ENCODE results near the gene CRISPLD2.
"Not testable (repeated sequence)": the region's sequence is repeated elsewhere in the genome, so short reads cannot be mapped to it uniquely, and the experiment has no call there.

Gene CRISPLD2

DNA sequence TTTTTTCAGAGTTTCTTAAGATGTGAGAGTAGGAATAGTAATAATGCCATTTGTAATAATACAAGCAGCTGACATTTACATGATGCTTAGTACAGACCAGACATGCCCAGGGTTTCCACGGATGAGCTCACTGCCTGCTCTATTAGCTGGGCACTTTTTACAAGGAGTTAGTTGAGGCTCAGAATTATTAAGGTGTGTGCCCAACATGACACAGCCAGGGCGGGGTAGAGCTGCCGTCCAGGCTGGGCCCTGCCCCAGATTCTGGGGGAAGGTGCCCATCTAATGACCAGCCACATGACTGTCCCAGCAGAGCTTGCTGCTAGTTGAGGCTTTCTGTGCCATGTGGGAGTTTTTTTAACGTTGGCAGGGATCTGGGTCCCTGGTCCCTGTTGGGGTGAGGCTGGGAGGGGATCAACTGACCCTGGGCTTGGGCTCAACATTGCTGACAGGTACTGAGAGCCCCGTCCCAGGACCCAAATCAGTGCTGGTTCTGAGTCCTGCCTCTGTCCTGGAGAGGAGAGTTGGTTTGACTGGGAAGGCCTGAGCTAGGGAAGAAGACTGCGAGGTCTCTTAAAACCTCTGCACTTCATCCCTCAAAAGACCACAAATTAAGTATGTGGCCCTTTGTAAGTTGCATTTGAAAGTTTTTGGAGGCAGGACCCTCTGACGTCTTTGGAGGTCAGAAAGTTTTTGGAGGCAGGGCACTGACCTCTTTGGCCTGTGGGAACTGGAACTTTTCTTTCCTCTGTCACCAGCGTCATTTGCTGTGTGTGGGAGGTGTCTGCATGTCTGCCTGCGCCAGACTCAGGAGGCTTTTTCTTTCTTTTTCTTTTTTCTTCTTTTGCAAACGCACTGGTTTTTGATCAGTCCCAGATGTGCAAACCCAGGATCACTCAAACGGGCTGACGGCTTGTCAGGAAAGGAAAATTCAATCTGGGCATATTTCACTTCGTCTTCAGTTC, 2.2 kb downstream of the CRISPLD2 start:
- TF ChIP-seq POLR2A (IDR thresholded peaks at IDR 0.05; ENCODE audit: low read length) (no peak), GATA1 (IDR thresholded peaks at IDR 0.05; ENCODE audit: low read depth, low read length) (no peak)
- DNase-seq = no peak

DNA sequence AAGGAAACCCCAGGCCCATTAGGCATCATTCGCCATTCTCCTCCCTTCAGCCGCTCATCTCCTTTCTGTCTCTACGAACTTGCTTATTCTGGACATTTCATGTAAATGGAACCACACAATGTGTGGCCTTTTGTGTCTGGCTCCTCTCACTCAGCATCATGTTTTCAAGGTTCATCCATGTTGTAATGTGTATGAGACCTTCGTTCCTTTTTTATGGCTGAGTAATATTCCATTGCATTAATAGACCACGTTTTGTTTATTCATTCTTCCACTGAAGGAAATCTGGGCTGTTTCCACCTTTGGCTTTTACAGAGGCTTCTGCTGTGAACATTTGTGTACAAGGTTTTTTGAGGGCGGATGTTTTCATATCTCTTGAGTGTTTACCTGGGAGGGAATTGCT, 3.2 kb downstream of the CRISPLD2 start:
- no peak for DNase-seq
- TF ChIP-seq POLR2A (IDR thresholded peaks at IDR 0.05; ENCODE audit: low read length) = no peak
- TF ChIP-seq GATA1 (IDR thresholded peaks at IDR 0.05; ENCODE audit: low read depth, low read length) = no peak

DNA sequence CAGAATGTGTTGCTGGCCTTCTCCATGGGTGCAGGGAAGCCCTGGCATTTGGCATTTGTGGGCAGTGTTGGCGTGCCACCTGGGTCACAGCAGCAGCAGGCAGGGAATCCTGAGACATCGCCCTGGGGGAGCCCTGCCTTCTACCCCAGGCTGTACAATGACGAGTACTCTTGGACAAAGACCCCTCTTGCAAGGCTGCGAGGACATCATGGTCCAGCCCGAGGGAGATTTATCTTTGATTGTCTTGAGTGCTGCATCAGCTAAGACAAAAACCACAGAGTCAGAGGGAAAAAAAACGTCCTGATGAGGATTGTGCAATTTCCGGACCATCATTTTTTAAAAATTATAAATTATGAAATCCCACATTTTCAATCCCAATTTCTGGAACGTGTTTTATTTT, 3.7 kb downstream of the CRISPLD2 start:
- DNase-seq = no peak
- TF ChIP-seq POLR2A (IDR thresholded peaks at IDR 0.05; ENCODE audit: low read length) = no peak
- TF ChIP-seq GATA1 (IDR thresholded peaks at IDR 0.05; ENCODE audit: low read depth, low read length) = no peak

DNA sequence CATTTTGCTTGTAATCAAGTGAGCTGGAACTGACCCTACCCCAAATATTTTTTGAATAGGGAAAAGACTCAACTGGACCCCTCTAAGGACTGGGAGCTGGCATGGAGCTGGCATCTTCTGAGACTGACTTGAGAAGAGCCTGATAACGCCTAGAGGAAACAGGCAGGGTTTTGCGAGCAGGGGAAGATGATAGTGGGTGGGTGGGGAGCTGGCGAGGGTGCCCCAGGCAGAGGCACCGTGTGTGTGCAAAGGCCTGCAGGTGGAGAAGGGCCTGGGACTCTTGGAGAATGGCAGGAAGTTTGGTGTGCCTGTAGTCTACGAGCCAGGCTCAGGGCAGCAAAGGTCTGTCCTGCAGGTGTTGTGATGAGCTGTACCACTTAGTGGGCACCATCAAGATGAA, 4.1 kb downstream of the CRISPLD2 start:
- no peak for DNase-seq
- TF ChIP-seq POLR2A (IDR thresholded peaks at IDR 0.05; ENCODE audit: low read length) = no peak
- TF ChIP-seq GATA1 (IDR thresholded peaks at IDR 0.05; ENCODE audit: low read depth, low read length) = no peak

DNA sequence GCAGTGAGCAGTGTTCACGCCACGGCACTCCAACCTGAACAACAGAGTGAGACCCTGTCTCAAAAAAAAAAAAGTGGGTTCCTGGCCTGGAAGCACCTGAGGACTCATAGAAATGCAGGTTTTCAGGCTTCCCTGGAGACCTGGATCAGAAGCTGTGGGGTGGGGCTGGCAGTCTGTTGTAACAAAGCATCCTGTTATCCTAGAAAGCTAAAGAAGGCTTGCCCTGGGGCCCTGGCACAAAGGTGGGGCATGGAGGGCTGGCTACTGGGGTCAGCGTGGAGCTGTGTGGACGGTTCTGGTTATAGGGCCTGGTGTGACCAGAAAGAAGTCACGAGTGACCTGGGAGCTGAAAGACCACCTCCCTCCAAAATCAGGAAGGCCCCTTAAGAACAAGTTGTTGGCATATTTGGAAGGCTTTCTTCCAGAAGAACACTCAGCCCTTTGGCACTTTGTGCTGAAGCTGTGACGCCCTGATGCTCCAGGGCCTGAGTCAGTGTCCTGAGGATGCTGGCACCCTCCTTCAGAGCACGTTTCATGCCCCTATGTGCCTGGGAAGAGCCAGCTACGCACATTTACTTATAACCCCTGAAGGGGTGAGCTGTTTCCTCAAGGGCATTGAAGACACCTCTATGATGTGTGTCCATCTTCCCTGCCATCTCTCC, 6.2 kb downstream of the CRISPLD2 start:
- no peak for DNase-seq
- TF ChIP-seq POLR2A (IDR thresholded peaks at IDR 0.05; ENCODE audit: low read length) (no peak), GATA1 (IDR thresholded peaks at IDR 0.05; ENCODE audit: low read depth, low read length) (no peak)

DNA sequence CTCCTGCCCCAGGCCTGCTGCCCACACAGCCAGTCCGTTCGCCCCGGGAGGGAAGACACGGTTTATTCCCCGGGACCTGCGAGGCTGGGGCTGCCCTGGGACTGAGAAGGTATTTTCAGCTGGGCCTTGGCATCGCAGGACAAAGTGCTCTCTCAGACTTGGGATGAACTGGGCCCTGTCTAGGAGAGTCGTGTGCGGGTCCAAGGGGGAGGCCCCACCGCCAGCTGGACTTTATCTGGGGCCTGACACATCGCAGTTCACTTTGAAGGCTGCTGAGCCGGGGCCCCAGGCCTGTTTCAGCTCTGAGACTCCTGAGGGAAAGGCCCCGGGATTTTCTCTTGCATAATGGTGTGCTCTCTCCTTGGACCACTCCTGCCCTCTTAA, 6.8 kb downstream of the CRISPLD2 start:
- TF ChIP-seq POLR2A (IDR thresholded peaks at IDR 0.05; ENCODE audit: low read length) (no peak), GATA1 (IDR thresholded peaks at IDR 0.05; ENCODE audit: low read depth, low read length) (no peak)
- no peak for DNase-seq

DNA sequence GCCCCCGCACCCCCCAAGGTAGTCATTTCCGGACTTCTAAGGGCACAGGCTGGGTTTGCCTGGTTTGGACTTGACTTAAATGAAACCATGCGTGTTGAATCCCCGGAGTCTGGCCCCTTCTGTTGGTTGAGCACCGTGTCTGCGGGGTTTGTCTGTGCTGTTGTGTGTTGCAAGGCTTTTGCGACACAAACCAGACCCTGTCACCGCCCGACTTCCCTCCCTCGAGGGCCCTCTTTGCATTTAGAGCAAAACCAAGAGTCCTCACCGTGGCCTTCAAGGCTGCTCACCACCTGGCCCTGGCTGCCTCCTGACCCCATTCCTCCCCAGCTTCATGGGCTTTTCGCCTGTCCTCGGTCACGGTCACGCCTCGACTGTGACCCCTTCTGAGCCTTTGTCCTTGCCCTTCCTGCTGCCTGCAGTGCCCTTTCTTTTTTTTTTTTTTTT, 7.4 kb downstream of the CRISPLD2 start:
- no peak for DNase-seq
- TF ChIP-seq GATA1 (IDR thresholded peaks at IDR 0.05; ENCODE audit: low read depth, low read length) (no peak), POLR2A (IDR thresholded peaks at IDR 0.05; ENCODE audit: low read length) (no peak)

DNA sequence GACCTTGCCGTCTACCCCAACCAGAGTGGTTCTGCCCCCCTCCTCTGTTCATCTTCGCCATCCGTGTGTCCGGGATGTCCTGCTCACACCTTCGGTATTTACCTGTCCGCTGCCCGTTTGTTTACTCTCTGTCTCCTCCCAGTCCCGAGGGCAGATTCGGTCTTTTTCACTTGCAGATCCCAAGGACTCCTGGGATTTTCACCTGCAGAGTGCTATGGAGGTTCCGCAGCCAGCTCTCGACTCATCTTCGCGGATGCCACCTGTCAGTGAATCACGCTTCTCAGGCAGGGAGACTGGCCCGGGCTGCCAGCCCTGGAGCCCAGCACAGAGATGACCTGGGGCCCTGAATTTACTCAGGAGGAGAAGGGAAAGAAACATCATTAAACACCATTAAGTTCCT, 8.1 kb downstream of the CRISPLD2 start:
- DNase-seq = no peak
- TF ChIP-seq POLR2A (IDR thresholded peaks at IDR 0.05; ENCODE audit: low read length) = no peak
- no peak for TF ChIP-seq GATA1 (IDR thresholded peaks at IDR 0.05; ENCODE audit: low read depth, low read length)

DNA sequence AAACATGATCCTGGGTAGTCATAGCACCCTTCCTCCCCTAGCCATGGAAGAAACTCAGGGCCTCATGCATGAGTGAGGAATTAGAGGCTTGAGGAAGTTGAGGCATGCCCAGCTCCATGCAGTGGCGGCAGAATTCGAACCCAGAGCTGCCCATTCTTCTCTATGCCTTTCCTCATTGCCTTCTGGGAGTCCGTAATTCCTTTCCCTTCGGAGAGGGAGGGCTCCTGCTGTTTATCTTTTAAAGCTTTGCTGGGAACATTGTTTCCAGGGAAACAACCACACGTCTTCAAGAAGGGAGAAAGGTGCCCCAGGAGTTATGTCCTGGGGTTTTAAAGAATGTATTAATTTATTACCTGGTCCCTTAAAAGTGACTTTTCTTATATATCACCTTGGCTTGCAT, 8.5 kb downstream of the CRISPLD2 start:
- TF ChIP-seq POLR2A (IDR thresholded peaks at IDR 0.05; ENCODE audit: low read length) = no peak
- no peak for TF ChIP-seq GATA1 (IDR thresholded peaks at IDR 0.05; ENCODE audit: low read depth, low read length)
- no peak for DNase-seq

DNA sequence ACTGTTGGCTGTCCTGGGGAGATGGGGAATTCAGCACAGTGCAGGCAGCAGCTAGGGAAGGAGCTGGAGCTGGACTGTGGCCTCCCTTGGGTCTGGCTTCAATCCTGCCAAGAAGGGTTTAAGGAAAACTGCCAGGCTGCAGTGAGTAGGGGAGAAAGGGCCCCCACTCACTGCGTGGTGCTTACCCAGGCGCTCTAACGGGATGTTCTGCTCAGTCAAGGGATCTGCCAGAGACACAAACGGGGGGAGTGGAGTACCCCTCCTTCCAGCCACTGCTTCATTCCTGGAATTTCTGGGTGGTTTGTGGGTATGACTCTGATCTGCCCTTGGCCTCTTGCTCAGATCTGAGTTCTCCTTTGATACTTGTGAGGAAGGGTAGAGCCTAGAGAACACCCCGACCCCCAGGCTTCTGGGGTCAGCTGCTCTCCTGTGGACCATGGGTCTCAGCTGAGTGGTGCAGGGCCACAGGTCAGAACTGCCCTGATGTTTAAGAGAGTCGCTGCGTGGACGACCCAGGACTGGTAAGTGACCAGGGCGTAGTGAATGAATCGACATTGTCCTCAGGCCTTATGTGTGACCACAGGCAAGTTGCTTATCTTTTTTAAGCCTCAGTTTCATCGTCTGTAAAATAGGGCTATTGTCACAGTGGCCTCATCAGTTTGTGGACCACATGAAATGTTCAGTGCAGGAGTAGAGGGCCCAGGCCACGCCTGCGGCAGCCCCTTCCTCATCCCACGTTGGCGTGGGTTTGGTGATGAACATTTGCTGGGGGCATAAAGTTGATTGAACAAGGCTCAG, 9.6 kb downstream of the CRISPLD2 start:
- no peak for DNase-seq
- TF ChIP-seq POLR2A (IDR thresholded peaks at IDR 0.05; ENCODE audit: low read length) = no peak
- TF ChIP-seq GATA1 (IDR thresholded peaks at IDR 0.05; ENCODE audit: low read depth, low read length) = no peak

DNA sequence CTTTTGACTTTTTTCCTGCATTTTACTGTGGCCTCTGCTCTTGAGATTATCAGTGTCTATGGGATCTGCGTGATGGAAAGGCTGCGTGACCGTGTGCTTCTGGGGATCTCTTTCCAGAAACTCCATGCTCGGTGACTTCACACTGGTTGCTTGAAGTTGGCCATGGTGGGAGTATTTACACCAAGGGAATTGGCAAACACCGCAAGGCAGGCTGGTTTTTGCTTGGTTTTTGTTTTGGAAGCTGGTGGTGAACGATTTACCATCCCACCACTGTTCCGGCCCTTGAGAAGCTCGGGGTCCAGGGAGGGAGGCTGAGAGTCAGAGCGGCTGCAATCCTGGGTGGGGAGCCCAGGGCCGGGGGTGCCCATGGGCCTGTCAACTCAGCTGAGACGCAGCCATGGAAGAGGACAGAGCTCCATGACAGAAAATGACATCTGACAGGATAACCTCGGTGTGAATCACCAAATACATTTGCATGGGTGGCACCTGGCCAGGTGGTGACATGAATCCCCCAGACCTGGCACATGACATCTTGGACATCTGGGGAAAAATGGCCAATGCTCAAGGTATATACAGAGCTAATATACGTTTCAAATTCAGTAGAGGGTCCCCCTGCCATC, 11.1 kb downstream of the CRISPLD2 start:
- no peak for TF ChIP-seq POLR2A (IDR thresholded peaks at IDR 0.05; ENCODE audit: low read length)
- DNase-seq = no peak

DNA sequence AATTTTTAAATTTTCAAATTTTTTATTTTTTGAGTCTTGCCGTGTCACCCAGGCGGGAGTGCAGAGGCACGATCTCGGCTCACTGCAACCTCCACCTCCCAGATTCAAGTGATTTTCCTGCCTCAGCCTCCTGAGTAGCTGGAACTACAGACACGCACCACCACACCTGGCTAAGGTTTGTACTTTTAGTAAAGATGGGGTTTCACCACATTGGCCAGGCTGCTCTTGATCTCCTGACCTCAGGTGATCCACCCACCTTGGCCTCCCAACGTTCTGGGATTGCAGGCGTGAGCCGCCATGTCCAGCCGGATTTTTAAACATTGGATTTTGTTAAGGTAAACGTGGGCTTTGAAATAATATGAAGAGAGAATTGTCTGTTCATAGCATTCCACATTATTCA, 11.9 kb downstream of the CRISPLD2 start:
- not testable (repeated sequence) for DNase-seq

DNA sequence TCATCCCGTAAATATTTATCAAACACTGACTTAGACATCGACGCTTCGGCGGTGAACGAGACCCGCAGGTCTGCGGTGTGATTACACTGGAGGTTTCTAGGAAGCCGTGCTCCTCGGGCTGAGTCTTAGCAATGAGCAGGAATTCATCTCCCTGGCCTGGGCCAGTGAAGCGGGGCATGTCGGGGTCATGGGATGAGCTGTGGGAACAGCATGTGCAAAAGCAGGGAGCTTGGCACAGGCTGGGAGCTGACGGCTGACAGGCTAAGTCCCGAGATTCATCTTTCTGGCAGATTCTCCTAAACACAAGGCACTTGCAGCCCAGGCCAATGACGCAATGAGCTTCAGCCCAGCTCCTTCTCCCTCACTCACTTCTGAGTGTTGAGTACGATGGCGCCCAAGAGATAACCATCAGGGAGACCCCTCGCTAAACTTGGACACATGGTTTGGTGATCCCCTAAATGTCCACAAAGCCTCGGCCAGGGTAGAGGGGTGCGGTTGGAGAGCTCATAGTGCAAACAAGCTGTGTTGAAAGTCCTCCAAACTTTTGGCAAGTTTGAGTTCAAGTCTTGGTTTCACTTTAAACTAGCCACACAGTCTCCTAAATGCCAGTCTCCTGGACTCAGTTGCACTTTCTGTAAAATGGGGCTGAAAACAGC, 12.8 kb downstream of the CRISPLD2 start:
- no peak for DNase-seq
- TF ChIP-seq POLR2A (IDR thresholded peaks at IDR 0.05; ENCODE audit: low read length) (no peak), GATA1 (IDR thresholded peaks at IDR 0.05; ENCODE audit: low read depth, low read length) (no peak)

Data from erythroblast (primary cell).